GM18502 (cell line): ENCODE results near the gene ARHGAP28.

Experiments used
- ATAC-seq: cut with Tn5 transposase; IDR thresholded peaks from one replicate; pipeline ENCODE4 v1.9.1; 2021; ENCODE audit warnings: mild to moderate bottlenecking; ENCODE audit not compliant: unreplicated experiment, poor library complexity

The ARHGAP28 gene

DNA sequence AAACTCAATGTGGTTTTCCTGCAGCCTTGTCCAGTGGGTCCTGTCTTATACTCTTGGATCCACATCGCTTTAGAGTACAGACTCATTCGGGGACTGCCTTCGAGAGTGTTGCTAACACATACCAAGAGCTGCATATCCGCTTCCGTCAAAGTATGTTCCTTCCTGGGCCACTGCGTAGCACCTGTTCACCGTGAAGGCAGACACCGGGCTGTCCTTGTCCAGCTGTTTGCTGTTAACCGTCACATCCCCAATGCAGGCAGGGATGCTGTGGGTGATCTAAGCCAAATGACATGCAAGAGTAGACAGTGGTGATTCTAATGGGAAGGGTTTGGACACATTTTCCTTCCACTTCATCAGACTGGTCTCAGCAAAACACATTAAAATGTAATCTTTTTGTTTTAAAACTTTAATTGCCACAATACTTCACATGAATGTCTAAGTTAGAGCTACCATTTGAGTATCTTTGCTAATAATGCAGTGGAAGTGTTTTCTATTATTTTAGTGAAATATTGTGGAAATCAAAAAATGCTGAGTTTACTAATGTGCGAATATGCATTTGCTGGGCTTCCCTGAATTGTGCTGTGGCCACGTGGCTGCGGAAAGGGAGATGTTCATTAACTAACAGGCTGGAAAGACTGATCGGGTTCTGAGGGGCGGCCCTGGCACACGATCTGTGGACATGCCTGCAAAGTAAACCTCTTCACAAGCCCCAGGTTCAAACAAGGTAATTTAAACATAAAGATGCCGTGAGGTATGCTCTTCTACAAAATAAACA, 219.0 kb downstream of the ARHGAP28 start:
- no peak for ATAC-seq

GRCh38 chr18:6949800-6950586, 220.5 kb downstream of the ARHGAP28 start:
- no peak for ATAC-seq

GRCh38 chr18:6950641-6951040, 221.1 kb downstream of the ARHGAP28 start:
- ATAC-seq: no peak

- ATAC-seq: no peak
These were observed 222.0 kb downstream of the ARHGAP28 start for GRCh38 chr18:6951336-6952090.

DNA sequence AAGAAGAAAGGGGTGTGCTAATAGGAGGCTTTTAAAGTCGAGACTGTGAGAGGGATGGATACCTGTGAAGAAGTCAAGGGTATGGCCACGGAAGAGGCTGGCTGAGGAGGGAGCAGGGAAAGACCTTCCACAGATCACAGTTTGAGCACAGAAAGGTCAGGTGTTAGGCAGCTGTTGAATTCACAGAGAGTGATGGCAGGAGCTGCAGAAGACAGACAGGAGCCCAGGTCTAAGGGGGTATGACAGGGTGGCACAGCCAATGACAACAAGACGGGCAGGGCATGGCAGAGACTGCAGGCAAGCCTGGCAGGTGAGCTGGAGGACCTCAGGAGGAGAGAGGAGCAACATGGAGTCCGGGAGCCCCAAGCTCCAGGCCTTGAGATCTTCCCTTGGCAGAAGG, 225.0 kb downstream of the ARHGAP28 start:
- ATAC-seq: no peak

GRCh38 chr18:6955304-6955703, 225.8 kb downstream of the ARHGAP28 start:
- ATAC-seq: no peak

GRCh38 chr18:6956495-6956894, 227.0 kb downstream of the ARHGAP28 start:
- ATAC-seq: no peak

DNA sequence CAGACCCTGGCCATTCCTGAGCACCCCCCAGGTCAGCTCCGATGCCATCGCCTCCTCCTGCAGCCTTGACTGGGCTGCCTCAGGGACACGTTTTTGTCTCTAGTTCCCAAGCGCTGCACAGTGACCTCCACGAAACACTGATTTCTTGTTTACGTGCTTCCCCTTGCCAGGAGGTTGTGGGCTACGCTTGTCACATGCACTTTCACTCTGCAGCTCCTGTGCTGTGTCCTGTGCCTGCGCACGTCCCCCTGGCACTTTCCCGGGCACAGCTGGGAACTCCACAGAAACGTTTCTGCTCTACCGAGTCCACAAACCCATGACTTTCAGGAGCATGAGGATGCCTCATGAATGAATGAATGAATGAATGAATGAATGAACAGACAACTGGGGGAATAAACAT, 227.5 kb downstream of the ARHGAP28 start:
- ATAC-seq: no peak

DNA sequence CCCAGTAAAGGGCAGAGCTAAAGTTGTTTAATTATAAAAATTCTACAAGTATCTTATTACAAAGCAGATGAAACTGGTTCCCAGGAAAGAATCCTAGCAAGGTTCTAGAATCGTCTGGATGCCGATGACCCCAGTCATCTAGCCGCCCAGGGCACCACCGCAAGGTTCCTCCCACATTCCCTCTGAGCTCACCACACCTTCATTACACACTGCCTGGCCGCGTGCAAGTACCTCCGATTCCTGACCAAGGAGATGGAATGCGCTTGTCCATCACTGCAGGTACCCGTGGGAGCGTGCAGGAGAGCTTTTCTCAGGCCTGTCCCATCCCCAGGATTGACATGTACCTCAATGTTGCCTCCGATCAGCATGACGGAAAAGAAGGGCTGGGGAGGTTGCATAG, 229.6 kb downstream of the ARHGAP28 start:
- no peak for ATAC-seq

DNA sequence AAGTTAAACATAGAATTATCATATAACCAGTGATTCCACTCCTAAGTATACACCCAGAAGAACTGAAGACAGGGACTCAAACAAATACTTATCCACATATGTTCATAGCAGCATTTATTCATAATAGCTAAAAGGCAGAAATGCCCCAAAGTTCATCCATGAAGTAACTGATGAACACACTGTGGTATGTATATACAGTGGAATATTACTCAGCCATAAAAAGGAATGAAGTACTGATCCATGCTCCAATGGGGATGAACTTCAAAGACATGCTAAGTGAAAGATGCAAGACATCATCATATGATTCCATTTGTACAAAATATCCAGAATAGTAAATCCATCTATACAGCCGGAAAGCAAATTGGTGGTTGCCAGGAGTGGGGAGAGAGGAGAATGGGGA, 230.6 kb downstream of the ARHGAP28 start:
- ATAC-seq: no peak

- ATAC-seq: no peak
These were observed 231.1 kb downstream of the ARHGAP28 start for GRCh38 chr18:6960656-6961055.

DNA sequence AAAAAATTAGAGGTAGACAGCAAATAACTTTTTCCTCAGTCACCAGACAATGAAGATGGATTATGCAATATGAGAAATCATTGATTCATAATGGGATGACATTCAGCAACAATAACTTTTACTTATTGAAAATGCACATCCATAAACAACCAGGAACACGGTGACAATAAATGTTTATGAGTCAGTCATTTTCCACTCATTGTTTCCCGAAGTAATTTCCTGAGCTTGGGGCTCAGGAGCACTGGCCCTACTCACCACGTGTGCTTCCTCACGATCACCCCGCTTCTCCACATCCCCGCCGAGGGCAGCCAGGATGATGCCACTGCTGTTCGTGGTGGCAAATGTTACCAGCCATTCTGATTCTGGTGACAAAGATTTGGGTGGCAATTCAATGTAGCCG, 231.8 kb downstream of the ARHGAP28 start:
- no peak for ATAC-seq

GRCh38 chr18:6962571-6963451, 233.3 kb downstream of the ARHGAP28 start:
- ATAC-seq: no peak

- no peak for ATAC-seq
These were observed 234.1 kb downstream of the ARHGAP28 start for GRCh38 chr18:6963452-6964097.
